ENCODE results near the gene SLC25A47.
A peak's percentile ranks its signal among the peaks of the same experiment; 100 is the strongest.

Gene SLC25A47

DNA sequence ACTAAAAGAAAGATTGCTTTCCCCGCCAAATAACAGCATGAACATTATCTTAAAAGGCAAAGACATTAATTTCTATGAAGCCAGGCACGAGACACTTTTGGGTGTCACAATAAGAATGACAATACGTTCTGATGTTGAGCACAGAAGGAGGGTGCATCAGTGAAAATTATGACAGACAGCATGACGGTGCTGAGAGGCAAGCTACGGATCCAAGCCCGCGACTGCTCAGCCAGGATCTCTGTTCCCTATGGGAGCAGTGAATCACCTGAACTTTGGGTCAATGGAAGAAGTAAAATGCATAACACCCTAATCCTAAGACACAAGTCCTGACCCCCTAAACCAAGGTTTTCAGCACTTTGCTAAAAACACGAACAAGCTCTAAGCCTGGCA lies 51.7 kb downstream of the SLC25A47 start:
- Histone ChIP-seq H3K36me3 (ENCODE audit: insufficient read depth, low read length) (no peaks in the 10 kb centered on the region), H3K9ac (ENCODE audit: low read depth, low read length, poor library complexity, severe bottlenecking) (peak overlapping the region; percentile 77), H3K4me1 (ENCODE audit: insufficient read depth, low read length, poor library complexity, severe bottlenecking) (peaks cover 30% of the 10 kb centered on the region), H3K27me3 (ENCODE audit: insufficient read depth, low read length, poor library complexity, severe bottlenecking) (no peaks in the 10 kb centered on the region), H4K20me1 (ENCODE audit: insufficient read depth, low read length, poor library complexity, severe bottlenecking) (no peaks in the 10 kb centered on the region), H3K9me3 (ENCODE audit: insufficient read depth, low read depth, low read length) (no peaks in the 10 kb centered on the region), H3K9me2 (replicated peaks; ENCODE audit: low read depth, low read length) (no peaks in the 10 kb centered on the region), H3K4me3 (ENCODE audit: low read length, poor library complexity, severe bottlenecking) (peak overlapping the region; percentile 75), H3F3A (ENCODE audit: low read depth) (no peaks in the 10 kb centered on the region), H2AFZ (ENCODE audit: low read length) (no peak overlapping the region), H3K79me2 (ENCODE audit: insufficient read depth, low read length) (no peaks in the 10 kb centered on the region), H3K4me2 (ENCODE audit: low read depth, low read length, poor library complexity, severe bottlenecking) (peak overlapping the region; percentile 86)
- TF ChIP-seq, protein P1, sequence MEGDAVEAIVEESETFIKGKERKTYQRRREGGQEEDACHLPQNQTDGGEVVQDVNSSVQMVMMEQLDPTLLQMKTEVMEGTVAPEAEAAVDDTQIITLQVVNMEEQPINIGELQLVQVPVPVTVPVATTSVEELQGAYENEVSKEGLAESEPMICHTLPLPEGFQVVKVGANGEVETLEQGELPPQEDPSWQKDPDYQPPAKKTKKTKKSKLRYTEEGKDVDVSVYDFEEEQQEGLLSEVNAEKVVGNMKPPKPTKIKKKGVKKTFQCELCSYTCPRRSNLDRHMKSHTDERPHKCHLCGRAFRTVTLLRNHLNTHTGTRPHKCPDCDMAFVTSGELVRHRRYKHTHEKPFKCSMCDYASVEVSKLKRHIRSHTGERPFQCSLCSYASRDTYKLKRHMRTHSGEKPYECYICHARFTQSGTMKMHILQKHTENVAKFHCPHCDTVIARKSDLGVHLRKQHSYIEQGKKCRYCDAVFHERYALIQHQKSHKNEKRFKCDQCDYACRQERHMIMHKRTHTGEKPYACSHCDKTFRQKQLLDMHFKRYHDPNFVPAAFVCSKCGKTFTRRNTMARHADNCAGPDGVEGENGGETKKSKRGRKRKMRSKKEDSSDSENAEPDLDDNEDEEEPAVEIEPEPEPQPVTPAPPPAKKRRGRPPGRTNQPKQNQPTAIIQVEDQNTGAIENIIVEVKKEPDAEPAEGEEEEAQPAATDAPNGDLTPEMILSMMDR (conservative IDR thresholded peaks at IDR 0.05; ENCODE audit: low read length) = no peak
- no peak for TF ChIP-seq EZH2phosphoT487 (IDR thresholded peaks at IDR 0.05; ENCODE audit: borderline replicate concordance)

DNA sequence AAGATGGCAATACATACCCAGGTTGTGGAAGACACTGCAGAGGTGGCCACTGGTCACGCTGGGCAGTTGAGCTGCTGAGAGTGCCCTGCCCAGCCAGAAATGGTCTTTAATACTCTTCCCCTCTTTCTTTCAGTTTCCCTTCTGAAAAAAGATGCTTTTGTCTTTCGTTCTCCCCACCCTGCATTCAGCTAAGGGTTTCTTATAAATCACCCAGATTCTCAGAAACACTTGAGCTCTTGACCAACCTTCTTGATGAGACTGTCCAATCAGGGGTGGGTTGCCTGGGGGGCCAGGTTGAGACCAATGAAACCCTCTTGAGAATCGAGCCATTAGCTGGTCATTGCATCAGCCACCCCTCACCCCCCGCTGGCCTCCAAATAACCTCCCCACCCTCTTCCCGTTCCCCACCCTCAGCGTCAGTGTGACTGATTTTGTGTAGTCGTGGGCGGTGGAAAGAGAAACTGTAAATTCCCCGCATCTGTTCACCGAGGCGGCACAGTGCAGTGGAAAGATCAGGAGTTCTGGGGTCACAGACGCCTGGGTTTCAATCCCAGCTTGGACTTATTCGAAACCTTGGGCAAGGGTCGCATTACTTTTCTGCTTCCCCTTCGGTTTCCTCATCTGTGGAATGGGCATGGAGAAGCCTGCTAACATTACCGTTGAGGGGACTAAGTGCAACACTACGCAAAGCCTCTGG lies 52.3 kb downstream of the SLC25A47 start:
- no peaks in the 10 kb centered on the region for H3K27me3 ChIP-seq (ENCODE audit: insufficient read depth, low read length, poor library complexity, severe bottlenecking)
- H3K9ac ChIP-seq (ENCODE audit: low read depth, low read length, poor library complexity, severe bottlenecking) = peak overlapping the region; percentile 77
- no peaks in the 10 kb centered on the region for H3K9me2 ChIP-seq (replicated peaks; ENCODE audit: low read depth, low read length)
- peak overlapping the region; percentile 86 for H2AFZ ChIP-seq (ENCODE audit: low read length)
- H3K36me3 ChIP-seq (ENCODE audit: insufficient read depth, low read length) = no peaks in the 10 kb centered on the region
- no peaks in the 10 kb centered on the region for H3K79me2 ChIP-seq (ENCODE audit: insufficient read depth, low read length)
- H4K20me1 ChIP-seq (ENCODE audit: insufficient read depth, low read length, poor library complexity, severe bottlenecking) = no peaks in the 10 kb centered on the region
- peaks cover 24% of the 10 kb centered on the region for H3K4me1 ChIP-seq (ENCODE audit: insufficient read depth, low read length, poor library complexity, severe bottlenecking)
- H3K4me2 ChIP-seq (ENCODE audit: low read depth, low read length, poor library complexity, severe bottlenecking) = peak overlapping the region; percentile 86
- no peak for TF ChIP-seq EZH2phosphoT487 (IDR thresholded peaks at IDR 0.05; ENCODE audit: borderline replicate concordance)
- TF ChIP-seq, protein P1 (conservative IDR thresholded peaks at IDR 0.05; ENCODE audit: low read length) = no peak
- peak overlapping the region; percentile 75 for H3K4me3 ChIP-seq (ENCODE audit: low read length, poor library complexity, severe bottlenecking)
- no peaks in the 10 kb centered on the region for H3F3A ChIP-seq (ENCODE audit: low read depth)
- no peaks in the 10 kb centered on the region for H3K9me3 ChIP-seq (ENCODE audit: insufficient read depth, low read depth, low read length)

DNA sequence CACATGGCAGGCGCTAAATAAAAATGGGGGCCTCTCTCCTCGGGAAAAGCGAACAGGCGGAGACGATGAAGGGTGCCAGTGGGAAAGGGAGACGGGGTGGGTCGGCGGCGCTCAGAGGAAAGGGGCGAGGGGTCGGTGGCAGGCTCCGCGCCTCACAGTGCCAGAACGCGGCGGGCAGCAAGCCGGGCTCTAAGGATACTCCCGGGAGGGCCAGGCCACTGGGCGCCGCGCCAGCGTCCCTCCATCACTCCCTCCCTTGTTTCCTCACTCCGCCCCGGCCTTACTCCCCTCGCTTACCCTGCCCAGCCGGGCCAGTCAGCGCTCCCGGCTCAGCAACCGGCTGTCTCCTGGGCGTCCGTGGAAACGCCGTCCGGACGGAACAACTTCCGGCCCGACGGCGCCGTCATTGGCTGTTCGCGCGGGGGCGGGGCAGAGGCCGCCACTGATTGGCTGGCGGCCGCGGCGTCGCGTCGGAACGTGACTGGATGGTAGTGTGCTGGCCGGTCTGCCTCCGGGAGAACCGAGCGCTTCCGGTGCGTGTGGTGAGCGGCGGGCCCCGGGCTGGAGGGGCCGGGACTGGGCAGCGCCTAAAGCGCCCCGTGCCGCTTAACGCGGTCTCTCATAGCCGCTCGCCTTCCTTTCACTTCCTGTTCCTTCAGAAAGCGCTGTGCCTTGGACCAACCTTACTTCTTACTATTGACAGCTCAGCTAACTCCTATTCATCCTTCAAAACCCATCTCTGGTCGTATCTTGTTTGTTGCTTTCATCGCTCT lies 53.0 kb downstream of the SLC25A47 start, which contains the start of gene WDR25:
Gene WDR25 (plus strand): TSS at position 523 of the 773 bp plus-strand sequence.
- Histone ChIP-seq H3K4me3 (ENCODE audit: low read length, poor library complexity, severe bottlenecking) (peak within 1 kb of the TSS; percentile 75), H3K36me3 (ENCODE audit: insufficient read depth, low read length) (no peaks in the 10 kb centered on the region), H4K20me1 (ENCODE audit: insufficient read depth, low read length, poor library complexity, severe bottlenecking) (no peaks in the 10 kb centered on the region), H3K4me2 (ENCODE audit: low read depth, low read length, poor library complexity, severe bottlenecking) (peak within 1 kb of the TSS; percentile 86), H2AFZ (ENCODE audit: low read length) (peak within 1 kb of the TSS; percentile 86), H3K9ac (ENCODE audit: low read depth, low read length, poor library complexity, severe bottlenecking) (peak within 1 kb of the TSS; percentile 77), H3K9me3 (ENCODE audit: insufficient read depth, low read depth, low read length) (no peaks in the 10 kb centered on the region), H3K79me2 (ENCODE audit: insufficient read depth, low read length) (no peaks in the 10 kb centered on the region), H3F3A (ENCODE audit: low read depth) (no peaks in the 10 kb centered on the region), H3K4me1 (ENCODE audit: insufficient read depth, low read length, poor library complexity, severe bottlenecking) (peaks cover 23% of the 10 kb centered on the region), H3K27me3 (ENCODE audit: insufficient read depth, low read length, poor library complexity, severe bottlenecking) (no peaks in the 10 kb centered on the region), H3K9me2 (replicated peaks; ENCODE audit: low read depth, low read length) (no peaks in the 10 kb centered on the region)
- no peak for TF ChIP-seq EZH2phosphoT487 (IDR thresholded peaks at IDR 0.05; ENCODE audit: borderline replicate concordance)
- TF ChIP-seq, protein P1 (conservative IDR thresholded peaks at IDR 0.05; ENCODE audit: low read length) = no peak
